HepG2 (cell line): ENCODE data around the gene CEP20. TPM values are rescaled to one million over a fixed set of nuclear protein-coding genes. Genes with fewer than 3 reads are reported as not detected.

ENCODE experiments used
- FOXA1 ChIP-seq, 2 experiments: fragments of 450-650 bp in 1 of 2; sonication (generic) in 1 of 2; formaldehyde crosslinking in 1 of 2; IDR thresholded peaks; 2 replicates each; pipeline versions ENCODE4 v1.4.0 to v1.6.1; 2016 to 2020; ENCODE audit warnings: missing genetic modification reagents in 1 of 2
- GPN1 ChIP-seq: sonication (generic); formaldehyde crosslinking; IDR thresholded peaks from 2 replicates; pipeline ENCODE4 v1.5.1; 2020; ENCODE audit warnings: missing genetic modification reagents, borderline replicate concordance
- KLF12 ChIP-seq: sonication (generic); formaldehyde crosslinking; IDR thresholded peaks from 2 replicates; pipeline ENCODE4 v1.4.0; 2020; ENCODE audit warnings: missing genetic modification reagents, borderline replicate concordance
- SCMH1 ChIP-seq: sonication (generic); formaldehyde crosslinking; IDR thresholded peaks from 2 replicates; pipeline ENCODE4 v1.9.0; 2021; ENCODE audit warnings: missing genetic modification reagents, mild to moderate bottlenecking, borderline replicate concordance
- SNAPC4 ChIP-seq: sonication (generic); formaldehyde crosslinking; IDR thresholded peaks from 2 replicates; pipeline ENCODE4 v1.4.0; 2020; ENCODE audit warnings: mild to moderate bottlenecking, missing genetic modification reagents
- STAG1 ChIP-seq: sonication (generic); formaldehyde crosslinking; IDR thresholded peaks from 2 replicates; pipeline ENCODE4 v1.4.0; 2020; ENCODE audit warnings: missing genetic modification reagents
- TAF1 ChIP-seq: sonication (generic); formaldehyde crosslinking; IDR thresholded peaks from 2 replicates; pipeline ENCODE4 v1.4.0; 2020; ENCODE audit warnings: missing genetic modification reagents
- TCF7 ChIP-seq: sonication (generic); IDR thresholded peaks from 2 replicates; pipeline ENCODE4 v1.6.1; 2016; ENCODE audit warnings: antibody characterized with exemption, low read depth
- TEAD3 ChIP-seq: optimal IDR thresholded peaks from 2 replicates; pipeline ENCODE3; 2016; ENCODE audit warnings: borderline replicate concordance
- ZBTB46 ChIP-seq: sonication (generic); formaldehyde crosslinking; IDR thresholded peaks from 2 replicates; pipeline ENCODE4 v1.4.0; 2020; ENCODE audit warnings: mild to moderate bottlenecking, missing genetic modification reagents, borderline replicate concordance
- ZFY ChIP-seq: sonication (generic); formaldehyde crosslinking; IDR thresholded peaks from 2 replicates; pipeline ENCODE4 v1.4.0; 2020; ENCODE audit warnings: missing genetic modification reagents
- ZNF367 ChIP-seq: sonication (generic); formaldehyde crosslinking; IDR thresholded peaks from 2 replicates; pipeline ENCODE4 v1.4.0; 2020; ENCODE audit warnings: missing genetic modification reagents, borderline replicate concordance
- ZNF451 ChIP-seq: sonication (generic); formaldehyde crosslinking; IDR thresholded peaks from 2 replicates; pipeline ENCODE4 v1.5.0; 2020; ENCODE audit warnings: mild to moderate bottlenecking, missing genetic modification reagents
- ZNF670 ChIP-seq: sonication (generic); formaldehyde crosslinking; IDR thresholded peaks from 2 replicates; pipeline ENCODE4 v1.8.0; 2022; ENCODE audit warnings: mild to moderate bottlenecking, missing genetic modification reagents, borderline replicate concordance
- ZNF749 ChIP-seq: sonication (generic); formaldehyde crosslinking; IDR thresholded peaks from 2 replicates; pipeline ENCODE4 v1.8.0; 2022; ENCODE audit warnings: mild to moderate bottlenecking, missing genetic modification reagents, moderate library complexity, borderline replicate concordance
- polyA plus RNA-seq, 8 experiments: library from polyadenylated mRNA; depleted of rRNA in 3 of 8; stranded (reverse) in 7 of 8; unstranded in 1 of 8; fragments of >200 nt; fragmentation: Illumina TruSeq in 4 of 8; extraction: Trizol in 4 of 8; gene quantifications; 2 replicates each; pipeline versions ENCODE4 v1.2.1 to v1.2.3, GENCODE V29; 2011 to 2016; ENCODE audit warnings: low read depth in 4 of 8, missing spikeins in 1 of 8, mixed read lengths in 1 of 8; ENCODE audit not compliant: insufficient read depth in 1 of 8
- total RNA-seq, 5 experiments: library from RNA; depleted of rRNA; stranded (reverse); fragments of >200 nt; fragmentation: Illumina TruSeq; extraction: Trizol; gene quantifications; 2 replicates each; pipeline ENCODE4 v1.2.3, GENCODE V29; 2016; ENCODE audit warnings: low read depth in 1 of 5
- TF ChIP-seq, protein P1 (sequence below): sonication (generic); formaldehyde crosslinking; conservative IDR thresholded peaks from 2 replicates; pipeline ENCODE4 v1.4.0; 2020; ENCODE audit warnings: missing genetic modification reagents
- TF ChIP-seq, protein P2 (sequence below): sonication (generic); formaldehyde crosslinking; IDR thresholded peaks from 2 replicates; pipeline ENCODE4 v1.9.0; 2021; ENCODE audit warnings: missing genetic modification reagents, borderline replicate concordance

Gene CEP20
- total and polyA plus RNA-seq, 2 of the 13 experiments (the other 11 are each of a cell fraction or from before 2014, with no cell fraction given), result 53.0 to 54.1 TPM

GRCh38 chr16:15928261-15929104 lies 40.1 kb upstream of the CEP20 start (continued):
- TF ChIP-seq, protein P1, sequence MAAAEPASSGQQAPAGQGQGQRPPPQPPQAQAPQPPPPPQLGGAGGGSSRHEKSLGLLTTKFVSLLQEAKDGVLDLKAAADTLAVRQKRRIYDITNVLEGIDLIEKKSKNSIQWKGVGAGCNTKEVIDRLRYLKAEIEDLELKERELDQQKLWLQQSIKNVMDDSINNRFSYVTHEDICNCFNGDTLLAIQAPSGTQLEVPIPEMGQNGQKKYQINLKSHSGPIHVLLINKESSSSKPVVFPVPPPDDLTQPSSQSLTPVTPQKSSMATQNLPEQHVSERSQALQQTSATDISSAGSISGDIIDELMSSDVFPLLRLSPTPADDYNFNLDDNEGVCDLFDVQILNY, result no peak
- no peak for TF ChIP-seq TAF1
- no peak for TF ChIP-seq ZNF749 (CRISPR knock-in tag)
- no peak for TF ChIP-seq SCMH1 (CRISPR knock-in tag)
- TF ChIP-seq GPN1, result no peak
- TF ChIP-seq ZNF367 (CRISPR knock-in tag), result no peak
- TF ChIP-seq SNAPC4 (CRISPR knock-in tag), result no peak
- TF ChIP-seq TEAD3 (CRISPR knock-in tag), result peak; percentile 26
- no peak for TF ChIP-seq FOXA1 (IDR thresholded peaks at IDR 0.05)
- TF ChIP-seq FOXA1 (CRISPR knock-in tag; IDR thresholded peaks at IDR 0.05), result peak; percentile 63
- no peak for TF ChIP-seq ZBTB46 (CRISPR knock-in tag)
- no peak for TF ChIP-seq ZNF670
- TF ChIP-seq TCF7, result peak; percentile 40; the same call in 1 of the 2 replicates
- no peak; the same call in 1 of the 2 replicates for TF ChIP-seq STAG1 (CRISPR knock-in tag)
- TF ChIP-seq, protein P2, sequence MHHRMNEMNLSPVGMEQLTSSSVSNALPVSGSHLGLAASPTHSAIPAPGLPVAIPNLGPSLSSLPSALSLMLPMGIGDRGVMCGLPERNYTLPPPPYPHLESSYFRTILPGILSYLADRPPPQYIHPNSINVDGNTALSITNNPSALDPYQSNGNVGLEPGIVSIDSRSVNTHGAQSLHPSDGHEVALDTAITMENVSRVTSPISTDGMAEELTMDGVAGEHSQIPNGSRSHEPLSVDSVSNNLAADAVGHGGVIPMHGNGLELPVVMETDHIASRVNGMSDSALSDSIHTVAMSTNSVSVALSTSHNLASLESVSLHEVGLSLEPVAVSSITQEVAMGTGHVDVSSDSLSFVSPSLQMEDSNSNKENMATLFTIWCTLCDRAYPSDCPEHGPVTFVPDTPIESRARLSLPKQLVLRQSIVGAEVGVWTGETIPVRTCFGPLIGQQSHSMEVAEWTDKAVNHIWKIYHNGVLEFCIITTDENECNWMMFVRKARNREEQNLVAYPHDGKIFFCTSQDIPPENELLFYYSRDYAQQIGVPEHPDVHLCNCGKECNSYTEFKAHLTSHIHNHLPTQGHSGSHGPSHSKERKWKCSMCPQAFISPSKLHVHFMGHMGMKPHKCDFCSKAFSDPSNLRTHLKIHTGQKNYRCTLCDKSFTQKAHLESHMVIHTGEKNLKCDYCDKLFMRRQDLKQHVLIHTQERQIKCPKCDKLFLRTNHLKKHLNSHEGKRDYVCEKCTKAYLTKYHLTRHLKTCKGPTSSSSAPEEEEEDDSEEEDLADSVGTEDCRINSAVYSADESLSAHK (CRISPR knock-in tag), result no peak
- no peak for TF ChIP-seq ZNF451 (CRISPR knock-in tag)
- TF ChIP-seq ZFY (CRISPR knock-in tag), result peak; percentile 31; the same call in 1 of the 2 replicates
- 0 out of 2 replicates have a peak, but pooled peaks have one; percentile 47 for TF ChIP-seq KLF12
